GM12872 (cell line): ENCODE measurements around the gene RASA4B.

Experiments
- TF ChIP-seq, protein P1 (sequence below): IDR thresholded peaks from 3 replicates; pipeline ENCODE4 v1.5.1; 2011; ENCODE audit warnings: low read depth, mild to moderate bottlenecking, low read length, moderate library complexity; ENCODE audit not compliant: insufficient read depth

Gene RASA4B

DNA sequence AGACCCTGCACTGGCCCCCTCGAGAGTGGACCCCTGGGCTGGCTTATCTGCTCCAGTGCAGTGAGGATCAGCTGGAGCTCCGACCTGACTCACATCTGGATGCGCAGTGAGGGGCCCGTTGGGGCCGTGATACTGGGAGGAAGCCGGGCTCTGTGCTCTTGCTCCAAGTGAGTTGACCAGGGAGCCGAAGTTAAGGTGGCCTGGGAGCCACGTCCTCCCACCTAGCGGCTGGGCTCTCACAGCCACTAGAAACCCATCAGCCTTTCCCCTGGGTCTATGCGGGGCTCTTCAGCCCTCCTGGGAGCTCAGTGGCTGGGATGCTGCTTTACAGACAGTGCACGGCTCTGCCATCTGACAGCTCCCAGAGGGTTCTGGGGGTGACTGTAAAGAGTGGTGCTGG is 62.0 kb downstream of the RASA4B start:
- TF ChIP-seq, protein P1, sequence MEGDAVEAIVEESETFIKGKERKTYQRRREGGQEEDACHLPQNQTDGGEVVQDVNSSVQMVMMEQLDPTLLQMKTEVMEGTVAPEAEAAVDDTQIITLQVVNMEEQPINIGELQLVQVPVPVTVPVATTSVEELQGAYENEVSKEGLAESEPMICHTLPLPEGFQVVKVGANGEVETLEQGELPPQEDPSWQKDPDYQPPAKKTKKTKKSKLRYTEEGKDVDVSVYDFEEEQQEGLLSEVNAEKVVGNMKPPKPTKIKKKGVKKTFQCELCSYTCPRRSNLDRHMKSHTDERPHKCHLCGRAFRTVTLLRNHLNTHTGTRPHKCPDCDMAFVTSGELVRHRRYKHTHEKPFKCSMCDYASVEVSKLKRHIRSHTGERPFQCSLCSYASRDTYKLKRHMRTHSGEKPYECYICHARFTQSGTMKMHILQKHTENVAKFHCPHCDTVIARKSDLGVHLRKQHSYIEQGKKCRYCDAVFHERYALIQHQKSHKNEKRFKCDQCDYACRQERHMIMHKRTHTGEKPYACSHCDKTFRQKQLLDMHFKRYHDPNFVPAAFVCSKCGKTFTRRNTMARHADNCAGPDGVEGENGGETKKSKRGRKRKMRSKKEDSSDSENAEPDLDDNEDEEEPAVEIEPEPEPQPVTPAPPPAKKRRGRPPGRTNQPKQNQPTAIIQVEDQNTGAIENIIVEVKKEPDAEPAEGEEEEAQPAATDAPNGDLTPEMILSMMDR, result no peak

GRCh38 chr7:102454468-102454867 is 63.1 kb downstream of the RASA4B start:
- TF ChIP-seq, protein P1, result no peak

- TF ChIP-seq, protein P1, result no peak
These were observed 64.3 kb downstream of the RASA4B start for GRCh38 chr7:102453319-102453718.

DNA sequence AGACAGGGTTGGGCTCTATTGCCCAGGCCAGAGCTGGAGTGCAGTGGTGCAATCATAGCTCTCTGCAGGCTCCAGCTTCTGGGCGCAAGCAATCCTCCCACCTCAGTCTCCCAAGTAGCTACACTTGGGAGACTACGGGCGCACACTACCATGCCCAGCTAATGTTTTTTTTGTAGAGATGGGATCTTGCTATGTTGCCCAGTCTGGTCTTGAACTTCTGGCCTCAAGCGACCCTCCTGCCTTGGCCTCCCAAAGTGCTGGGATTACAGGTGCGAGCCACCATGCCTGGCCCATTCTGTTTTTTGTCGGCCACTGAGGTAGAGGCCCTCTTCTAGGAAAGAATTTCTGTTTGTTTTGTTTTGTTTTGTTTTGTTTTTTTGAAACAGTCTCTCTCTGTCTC is 65.1 kb downstream of the RASA4B start:
- TF ChIP-seq, protein P1, result no peak

GRCh38 chr7:102451371-102452054 is 66.1 kb downstream of the RASA4B start:
- TF ChIP-seq, protein P1, result no peak

DNA sequence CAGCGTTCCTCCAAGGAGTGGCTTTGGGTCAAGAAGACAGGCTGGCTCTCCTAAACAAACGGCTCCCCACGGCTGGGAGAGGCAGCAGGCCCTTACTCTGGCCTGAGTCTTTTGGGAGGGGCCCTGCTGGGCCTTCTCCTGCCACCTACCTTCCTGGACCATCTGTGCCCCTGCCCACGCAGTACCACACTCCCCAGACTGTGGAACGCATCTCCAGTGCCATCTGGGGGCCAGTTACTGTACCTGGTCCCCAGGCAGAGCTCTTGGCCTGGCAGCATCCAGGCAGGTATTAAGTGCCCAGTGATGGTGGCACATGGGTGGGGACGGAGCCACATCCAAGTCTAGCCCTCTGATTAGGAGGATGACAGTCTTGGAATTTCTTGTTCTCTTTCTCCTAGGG is 67.3 kb downstream of the RASA4B start:
- TF ChIP-seq, protein P1, result peak; percentile 78

- TF ChIP-seq, protein P1, result no peak
These were observed 68.4 kb downstream of the RASA4B start for GRCh38 chr7:102449136-102449535.

GRCh38 chr7:102447311-102447710 is 70.3 kb downstream of the RASA4B start:
- TF ChIP-seq, protein P1, result no peak
